Nephron (organoid): ENCODE data around the gene IFIT3.
A peak's percentile ranks its signal among the peaks of the same experiment; 100 is the strongest.

Experiments
- H3K27ac Mint-ChIP-seq, 3 experiments: 2 replicates each; pipeline ENCODE4 v1.8.0; 2020; ENCODE audit warnings: mixed read lengths in 3 of 3, mild to moderate bottlenecking in 2 of 3, moderate library complexity in 1 of 3
- H3K27me3 Mint-ChIP-seq: 2 replicates; pipeline ENCODE4 v1.8.0; 2021; ENCODE audit warnings: low read depth, mild to moderate bottlenecking, moderate library complexity, mixed read lengths
- H3K36me3 Mint-ChIP-seq: 2 replicates; pipeline ENCODE4 v1.8.0; 2020; ENCODE audit warnings: low read depth, mixed read lengths
- H3K4me1 Mint-ChIP-seq: 2 replicates; pipeline ENCODE4 v1.8.0; 2020; ENCODE audit warnings: mixed read lengths
- H3K4me3 Mint-ChIP-seq, 3 experiments: 2 replicates each; pipeline ENCODE4 v1.8.0; 2020; ENCODE audit warnings: mild to moderate bottlenecking in 3 of 3, mixed read lengths in 3 of 3, moderate library complexity in 2 of 3
- H3K9me3 Mint-ChIP-seq: 2 replicates; pipeline ENCODE4 v1.8.0; 2020; ENCODE audit warnings: mixed read lengths
- TF ChIP-seq, protein P1 (sequence below), 3 experiments: fragments of 200-600 bp; sonication (generic); IDR thresholded peaks; one replicate each; pipeline ENCODE4 v1.5.0; 2021; ENCODE audit warnings: antibody characterized with exemption in 3 of 3; ENCODE audit not compliant: unreplicated experiment in 3 of 3

Gene IFIT3

GRCh38 chr10:89355394-89355931, 27.7 kb downstream of the IFIT3 start:
- H3K9me3 Mint-ChIP-seq, result peaks cover 6% of the 10 kb centered on the region
- no peak overlapping the region for H3K4me3 Mint-ChIP-seq
- no peaks in the 10 kb centered on the region for H3K27me3 Mint-ChIP-seq
- TF ChIP-seq, protein P1, sequence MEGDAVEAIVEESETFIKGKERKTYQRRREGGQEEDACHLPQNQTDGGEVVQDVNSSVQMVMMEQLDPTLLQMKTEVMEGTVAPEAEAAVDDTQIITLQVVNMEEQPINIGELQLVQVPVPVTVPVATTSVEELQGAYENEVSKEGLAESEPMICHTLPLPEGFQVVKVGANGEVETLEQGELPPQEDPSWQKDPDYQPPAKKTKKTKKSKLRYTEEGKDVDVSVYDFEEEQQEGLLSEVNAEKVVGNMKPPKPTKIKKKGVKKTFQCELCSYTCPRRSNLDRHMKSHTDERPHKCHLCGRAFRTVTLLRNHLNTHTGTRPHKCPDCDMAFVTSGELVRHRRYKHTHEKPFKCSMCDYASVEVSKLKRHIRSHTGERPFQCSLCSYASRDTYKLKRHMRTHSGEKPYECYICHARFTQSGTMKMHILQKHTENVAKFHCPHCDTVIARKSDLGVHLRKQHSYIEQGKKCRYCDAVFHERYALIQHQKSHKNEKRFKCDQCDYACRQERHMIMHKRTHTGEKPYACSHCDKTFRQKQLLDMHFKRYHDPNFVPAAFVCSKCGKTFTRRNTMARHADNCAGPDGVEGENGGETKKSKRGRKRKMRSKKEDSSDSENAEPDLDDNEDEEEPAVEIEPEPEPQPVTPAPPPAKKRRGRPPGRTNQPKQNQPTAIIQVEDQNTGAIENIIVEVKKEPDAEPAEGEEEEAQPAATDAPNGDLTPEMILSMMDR (IDR thresholded peaks at IDR 0.05; ENCODE audit: unreplicated experiment in 3 of 3), result no peak
- H3K27ac Mint-ChIP-seq, result peak overlapping the region in 1 of 3 experiments; percentile 27
- peaks cover 3% of the 10 kb centered on the region for H3K36me3 Mint-ChIP-seq
- peaks cover 25% of the 10 kb centered on the region for H3K4me1 Mint-ChIP-seq

GRCh38 chr10:89357096-89357495, 29.3 kb downstream of the IFIT3 start:
- H3K27me3 Mint-ChIP-seq, result no peaks in the 10 kb centered on the region
- H3K27ac Mint-ChIP-seq, result peak overlapping the region; percentile 0 to 76 (median 44)
- H3K4me1 Mint-ChIP-seq, result peaks cover 9% of the 10 kb centered on the region
- no peak overlapping the region for H3K4me3 Mint-ChIP-seq
- H3K9me3 Mint-ChIP-seq, result peaks cover 6% of the 10 kb centered on the region
- peaks cover 3% of the 10 kb centered on the region for H3K36me3 Mint-ChIP-seq
- TF ChIP-seq, protein P1 (IDR thresholded peaks at IDR 0.05; ENCODE audit: unreplicated experiment in 3 of 3), result no peak

GRCh38 chr10:89357975-89358374, 30.2 kb downstream of the IFIT3 start:
- Mint-ChIP-seq H3K4me1 (peaks cover under 1% of the 10 kb centered on the region), H3K9me3 (peaks cover 6% of the 10 kb centered on the region), H3K27me3 (no peaks in the 10 kb centered on the region), H3K4me3 (no peak overlapping the region), H3K36me3 (peaks cover 3% of the 10 kb centered on the region), H3K27ac (no peak overlapping the region)
- TF ChIP-seq, protein P1 (IDR thresholded peaks at IDR 0.05; ENCODE audit: unreplicated experiment in 3 of 3), result no peak

DNA sequence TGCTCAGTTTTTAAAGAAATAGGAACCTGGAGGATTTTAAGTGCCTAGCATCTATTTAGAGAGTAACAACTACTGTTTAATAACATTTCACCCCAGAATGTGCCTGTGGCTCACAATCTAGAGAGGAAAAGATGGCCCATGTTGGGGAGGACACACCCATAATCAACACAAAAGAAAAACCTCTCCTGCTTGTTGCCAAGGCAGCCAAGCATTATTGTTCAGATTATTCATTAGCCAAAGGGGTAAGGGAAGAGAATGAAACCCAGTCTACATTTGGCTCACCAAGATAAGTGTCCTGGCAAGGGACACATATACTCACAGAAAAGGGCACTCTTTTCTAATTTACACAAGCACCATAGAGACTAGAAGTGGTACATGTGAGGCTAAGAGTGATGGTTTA, 32.4 kb downstream of the IFIT3 start:
- TF ChIP-seq, protein P1 (IDR thresholded peaks at IDR 0.05; ENCODE audit: unreplicated experiment in 3 of 3), result no peak
- Mint-ChIP-seq H3K9me3 (peaks cover 4% of the 10 kb centered on the region), H3K4me3 (no peak overlapping the region), H3K27me3 (no peaks in the 10 kb centered on the region), H3K4me1 (peaks cover 6% of the 10 kb centered on the region), H3K27ac (no peak overlapping the region), H3K36me3 (no peaks in the 10 kb centered on the region)

DNA sequence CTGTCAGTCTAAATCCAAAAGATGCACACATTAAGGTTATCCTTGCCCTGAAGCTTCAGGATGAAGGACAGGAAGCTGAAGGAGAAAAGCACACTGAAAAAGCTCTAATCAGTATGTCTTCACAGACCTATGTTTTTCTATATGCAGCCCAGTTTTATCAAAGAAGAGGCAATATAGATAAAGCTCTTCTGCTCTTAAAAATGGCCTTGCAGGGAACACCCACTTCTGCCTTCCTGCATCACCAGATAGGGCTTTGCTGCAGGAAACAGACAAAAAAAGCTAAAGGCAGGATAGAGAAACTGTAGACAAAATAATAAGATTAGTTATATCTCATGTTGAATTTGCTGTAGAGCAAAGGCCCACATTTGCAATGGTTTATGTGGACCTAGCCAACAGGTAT, 35.1 kb downstream of the IFIT3 start:
- H3K4me1 Mint-ChIP-seq, result peaks cover 13% of the 10 kb centered on the region
- no peak overlapping the region for H3K4me3 Mint-ChIP-seq
- H3K27ac Mint-ChIP-seq, result peak overlapping the region in 1 of 3 experiments; percentile 48
- H3K36me3 Mint-ChIP-seq, result no peaks in the 10 kb centered on the region
- H3K9me3 Mint-ChIP-seq, result peaks cover 4% of the 10 kb centered on the region
- TF ChIP-seq, protein P1 (IDR thresholded peaks at IDR 0.05; ENCODE audit: unreplicated experiment in 3 of 3), result no peak
- H3K27me3 Mint-ChIP-seq, result no peaks in the 10 kb centered on the region

DNA sequence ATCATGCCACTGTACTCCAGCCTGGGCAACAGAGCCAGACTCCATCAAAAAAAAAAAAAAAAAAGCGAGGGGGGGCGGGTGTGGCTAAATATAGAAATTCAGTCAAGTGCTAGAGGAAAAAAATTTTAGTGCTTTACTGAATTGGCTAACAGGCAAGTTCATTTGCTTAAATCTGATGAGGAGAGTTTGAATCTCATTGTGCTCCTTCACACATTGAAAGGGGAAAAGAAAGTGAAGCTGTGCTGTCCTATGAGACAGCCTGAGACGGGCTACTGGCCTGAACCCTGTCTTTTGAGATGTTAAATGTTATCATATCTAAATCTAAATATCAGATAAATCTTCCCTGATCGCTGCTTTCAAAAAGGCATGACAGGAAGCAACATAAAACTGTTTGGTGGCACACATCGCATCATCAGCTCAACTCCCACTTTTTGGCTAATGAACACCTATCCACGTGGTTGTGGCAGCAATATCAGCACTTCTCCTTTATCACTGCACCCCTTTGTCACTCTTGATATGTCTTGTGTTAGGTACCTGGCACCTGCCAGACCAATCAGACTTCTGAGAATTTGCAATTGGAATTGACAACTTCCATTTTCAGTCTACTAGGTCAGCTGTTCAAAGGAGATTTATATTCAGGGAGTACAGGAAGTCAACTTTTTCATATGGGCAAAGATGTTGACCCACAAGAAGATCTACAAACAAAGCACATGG, 36.1 kb downstream of the IFIT3 start:
- H3K27ac Mint-ChIP-seq, result no peak overlapping the region
- H3K4me3 Mint-ChIP-seq, result no peak overlapping the region
- TF ChIP-seq, protein P1 (IDR thresholded peaks at IDR 0.05; ENCODE audit: unreplicated experiment in 3 of 3), result no peak
- H3K36me3 Mint-ChIP-seq, result no peaks in the 10 kb centered on the region
- H3K27me3 Mint-ChIP-seq, result no peaks in the 10 kb centered on the region
- H3K9me3 Mint-ChIP-seq, result peaks cover 4% of the 10 kb centered on the region
- H3K4me1 Mint-ChIP-seq, result peaks cover 22% of the 10 kb centered on the region
